Subcutaneous adipose tissue (tissue), 4 donors: Measurements from ENCODE around the gene RUNX2. TPM values are rescaled to one million over a fixed set of nuclear protein-coding genes. Genes with fewer than 3 reads are reported as not detected.

Experiments used
- total RNA-seq, 4 donors: library from RNA; depleted of rRNA; stranded (reverse); fragments of >200 nt; gene quantifications; one replicate each; pipeline ENCODE4 v1.1.0, GENCODE V29; 2016
- TF ChIP-seq, protein P1 (sequence below): fragments of 450-650 bp; IDR thresholded peaks from one replicate; pipeline ENCODE4 v1.5.1; 2016; ENCODE audit warnings: low read depth, mild to moderate bottlenecking, control low read depth, antibody characterized with exemption, moderate library complexity

RUNX2 gene
- total RNA-seq, 4 donors from 2014 or later = 1.3 to 4.6 (median 2.6) TPM

GRCh38 chr6:45491874-45492273, 163.7 kb downstream of the RUNX2 start:
- TF ChIP-seq, protein P1, sequence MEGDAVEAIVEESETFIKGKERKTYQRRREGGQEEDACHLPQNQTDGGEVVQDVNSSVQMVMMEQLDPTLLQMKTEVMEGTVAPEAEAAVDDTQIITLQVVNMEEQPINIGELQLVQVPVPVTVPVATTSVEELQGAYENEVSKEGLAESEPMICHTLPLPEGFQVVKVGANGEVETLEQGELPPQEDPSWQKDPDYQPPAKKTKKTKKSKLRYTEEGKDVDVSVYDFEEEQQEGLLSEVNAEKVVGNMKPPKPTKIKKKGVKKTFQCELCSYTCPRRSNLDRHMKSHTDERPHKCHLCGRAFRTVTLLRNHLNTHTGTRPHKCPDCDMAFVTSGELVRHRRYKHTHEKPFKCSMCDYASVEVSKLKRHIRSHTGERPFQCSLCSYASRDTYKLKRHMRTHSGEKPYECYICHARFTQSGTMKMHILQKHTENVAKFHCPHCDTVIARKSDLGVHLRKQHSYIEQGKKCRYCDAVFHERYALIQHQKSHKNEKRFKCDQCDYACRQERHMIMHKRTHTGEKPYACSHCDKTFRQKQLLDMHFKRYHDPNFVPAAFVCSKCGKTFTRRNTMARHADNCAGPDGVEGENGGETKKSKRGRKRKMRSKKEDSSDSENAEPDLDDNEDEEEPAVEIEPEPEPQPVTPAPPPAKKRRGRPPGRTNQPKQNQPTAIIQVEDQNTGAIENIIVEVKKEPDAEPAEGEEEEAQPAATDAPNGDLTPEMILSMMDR = no peak

DNA sequence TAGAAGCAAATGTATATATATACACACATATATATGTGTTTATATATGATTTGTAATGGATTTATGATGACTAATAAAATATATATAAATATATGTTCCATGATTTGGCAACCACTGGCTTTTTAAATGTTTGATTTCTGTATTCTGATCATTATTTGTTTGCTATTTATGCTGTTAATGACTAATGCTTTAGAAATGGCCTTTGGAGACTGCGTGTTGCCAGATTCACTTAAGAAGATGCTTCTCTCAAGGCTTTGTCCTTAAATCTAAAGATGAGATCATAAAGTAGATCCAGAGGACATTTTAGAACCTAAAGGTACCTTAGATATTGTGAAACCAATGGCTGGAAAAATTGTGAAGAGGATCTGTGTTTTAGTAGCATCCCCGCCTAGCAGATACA, 165.6 kb downstream of the RUNX2 start:
- TF ChIP-seq, protein P1 = no peak

DNA sequence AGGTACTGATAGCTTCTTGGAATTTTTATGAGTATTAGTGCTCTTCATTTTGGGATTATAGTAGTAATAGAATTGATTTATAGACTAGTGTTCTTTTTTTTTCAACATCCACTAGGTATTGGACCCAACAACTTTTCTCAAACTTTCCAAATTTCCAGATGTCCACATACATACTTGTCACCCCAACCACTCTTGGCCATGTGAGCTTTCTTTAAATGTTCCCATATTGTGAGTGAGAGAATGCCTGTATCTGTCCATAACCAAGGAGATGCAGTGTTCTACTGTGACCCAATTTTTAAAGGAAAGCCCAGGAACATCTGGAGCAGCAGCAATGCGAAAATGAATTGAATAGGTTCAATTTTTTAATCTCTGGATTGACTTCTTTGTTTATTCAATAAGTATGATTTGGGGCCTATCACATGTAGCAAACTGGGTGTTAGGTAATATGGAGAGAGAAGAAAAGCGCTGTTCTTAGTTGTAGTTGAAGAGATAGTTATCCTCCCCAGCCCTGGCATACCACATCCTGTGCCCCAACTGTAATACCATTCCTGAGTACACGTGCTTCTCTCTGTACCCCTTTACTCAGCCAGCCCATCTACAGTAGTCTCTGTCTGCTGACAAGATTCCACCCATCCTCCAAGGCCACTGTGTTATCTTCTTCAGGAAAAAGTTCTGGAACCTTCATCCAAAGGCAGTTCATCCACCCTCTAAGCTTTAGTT, 166.4 kb downstream of the RUNX2 start:
- TF ChIP-seq, protein P1 = no peak

DNA sequence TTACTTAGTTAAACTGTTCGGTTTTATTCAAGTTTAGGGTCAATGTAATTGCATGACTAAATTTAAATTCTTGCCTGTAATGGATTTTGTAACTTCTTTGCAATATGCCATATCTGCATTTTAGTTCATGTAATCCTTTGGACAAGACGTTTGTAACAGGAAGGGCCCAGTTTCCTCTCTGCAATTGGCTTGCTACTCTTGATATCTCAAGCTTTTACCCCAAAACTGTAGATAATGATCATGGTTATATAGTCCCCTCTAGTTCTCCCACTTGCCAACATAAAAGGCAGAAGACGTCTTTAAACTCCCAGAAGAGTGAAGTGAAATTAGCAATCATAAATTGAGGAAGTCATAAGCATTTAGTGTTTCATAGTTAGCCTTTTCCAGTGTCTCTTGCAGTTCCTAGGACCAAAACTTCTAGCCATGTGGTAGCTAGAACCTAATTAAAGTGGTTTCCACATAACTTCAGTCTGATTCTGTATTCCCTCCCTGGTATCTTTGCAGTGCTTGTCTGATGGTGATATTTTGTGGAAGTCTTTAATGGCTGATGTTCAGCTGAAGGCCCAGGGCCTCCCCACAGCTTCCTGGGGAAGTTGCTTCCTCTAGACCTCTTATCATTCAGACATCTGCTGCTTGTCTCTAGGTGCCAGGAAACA, 167.4 kb downstream of the RUNX2 start:
- TF ChIP-seq, protein P1 = no peak

- TF ChIP-seq, protein P1 = no peak
Measured at GRCh38 chr6:45496085-45496433, 167.9 kb downstream of the RUNX2 start.

- TF ChIP-seq, protein P1 = no peak
Measured at GRCh38 chr6:45498591-45498990, 170.5 kb downstream of the RUNX2 start.

DNA sequence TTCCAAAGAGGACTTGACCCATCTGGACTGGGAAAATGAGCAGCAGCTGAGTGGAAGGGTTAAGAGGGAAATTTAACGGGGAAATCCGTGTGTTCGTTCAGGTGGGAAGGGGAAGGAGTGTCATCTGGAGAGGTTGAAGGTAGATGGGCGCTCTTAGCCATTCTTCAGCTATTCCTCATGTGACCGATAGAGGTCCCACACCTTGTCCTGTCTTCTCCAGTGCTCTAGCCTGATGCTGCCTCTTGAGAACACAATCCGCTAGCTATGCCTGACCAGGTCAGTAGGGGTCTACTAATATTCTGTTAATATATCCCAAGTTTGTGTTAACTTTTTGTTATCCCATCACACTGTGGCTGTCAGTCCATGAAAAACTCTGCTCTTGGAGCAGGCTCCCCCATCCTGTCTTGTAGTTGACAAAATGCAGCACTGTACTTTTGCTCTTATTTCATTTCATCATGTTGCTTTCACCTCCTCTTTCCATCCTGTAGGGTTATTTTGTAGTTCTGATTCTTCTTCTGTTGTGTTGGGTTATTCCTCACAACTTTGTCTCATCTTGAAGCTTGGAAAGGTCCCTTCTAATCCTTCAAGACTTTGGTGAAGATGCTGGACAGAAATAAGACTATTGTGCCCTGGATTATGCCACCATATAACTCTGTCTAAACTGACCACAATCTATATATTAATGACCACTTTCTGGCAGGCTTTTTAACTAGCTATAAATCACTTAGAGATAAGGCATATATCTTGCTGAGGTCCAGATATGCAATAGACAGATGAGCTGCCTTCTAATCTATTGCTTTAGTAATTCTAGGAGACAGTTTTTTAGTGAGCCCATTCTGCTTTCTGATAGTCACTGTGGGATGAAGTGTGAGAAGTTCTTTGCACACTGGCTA, 173.0 kb downstream of the RUNX2 start:
- TF ChIP-seq, protein P1 = no peak
